Left colon (tissue), 2 donors: ENCODE measurements around the gene GTF2H2. TPM values are rescaled to one million over a fixed set of nuclear protein-coding genes. Genes with fewer than 3 reads are reported as not detected.
"Not testable (repeated sequence)": the region's sequence is repeated elsewhere in the genome, so short reads cannot be mapped to it uniquely, and the experiment has no call there.

Experiments
- ATAC-seq: fragments of 200-7000 bp; cut with Tn5 transposase; one replicate; pipeline ENCODE4 v1.9.1; 2020; ENCODE audit warnings: mild to moderate bottlenecking, moderate library complexity
- DNase-seq, 2 donors: peaks; one replicate each; pipeline ENCODE4 v3.0.0-alpha.2; 2020
- intact Hi-C, 2 donors: fragments of 100-400 bp; cut with DNase I in 1 of 2; cut with micrococcal nuclease in 1 of 2; formaldehyde crosslinking; loops; one replicate each; pipeline versions ENCODE4 v1.11.2 to v1.14.0; 2022; cut with DNase I, micrococcal nuclease
- long read RNA-seq: library from polyadenylated mRNA; unstranded; transcript quantifications from one replicate; pipeline ENCODE4 v2.0.0, GENCODE V29; 2021
- total RNA-seq, 2 donors: library from RNA; stranded (reverse); fragmentation: NEBNext Ultra II Directional; extraction: Animal tissue kit (Norgen Biotek cat#: 25700); gene quantifications; one replicate each; pipeline ENCODE4 v1.2.1, GENCODE V29; 2021
- donor health status: DM: no; HTN: no; CAD: no.
- donor health status: DM: yes; HTN: yes; CAD: no.

The GTF2H2 gene
- total RNA-seq: 10 to 100 TPM in 1 of 2 donors, 1 to 10 TPM in 1; 7.4 to 31.2 TPM
- long read RNA-seq, full-length matches to known transcripts: 6 of 22 reads
- long read RNA-seq, partial matches to known transcripts: 1 of 22 reads
- long read RNA-seq, other reads (novel, unspliced or antisense): 15 of 22 reads

- DNase-seq, intact Hi-C loops: not testable (repeated sequence)
- peak; percentile 97 for ATAC-seq
Observed at GRCh38 chr5:71067262-71067928, at the start of gene GTF2H2. GTF2H2 (minus strand) TSS chr5:71067676; CDS start chr5:71062763, 4,913 bp downstream.

GRCh38 chr5:71109730-71110275 is 42.3 kb upstream of the GTF2H2 start:
- intact Hi-C loops, ATAC-seq, DNase-seq: not testable (repeated sequence)

GRCh38 chr5:71099996-71100395 is 32.5 kb upstream of the GTF2H2 start:
- ATAC-seq, intact Hi-C loops, DNase-seq: not testable (repeated sequence)

- DNase-seq, intact Hi-C loops, ATAC-seq: not testable (repeated sequence)
Observed at GRCh38 chr5:71097930-71098203, 30.4 kb upstream of the GTF2H2 start.

- DNase-seq, intact Hi-C loops, ATAC-seq: not testable (repeated sequence)
Observed at GRCh38 chr5:71097173-71097929, 29.9 kb upstream of the GTF2H2 start.

- intact Hi-C loops, DNase-seq: not testable (repeated sequence)
- peak; percentile 56 for ATAC-seq
Observed at GRCh38 chr5:71089773-71090172, 22.3 kb upstream of the GTF2H2 start.

- ATAC-seq, DNase-seq, intact Hi-C loops: not testable (repeated sequence)
Observed at GRCh38 chr5:71088754-71089153, 21.3 kb upstream of the GTF2H2 start.

GRCh38 chr5:71086145-71086544 is 18.7 kb upstream of the GTF2H2 start:
- DNase-seq, intact Hi-C loops: not testable (repeated sequence)
- peak; percentile 83 for ATAC-seq

- DNase-seq, intact Hi-C loops: not testable (repeated sequence)
- peak; percentile 55 for ATAC-seq
Observed at GRCh38 chr5:71084280-71085063, 17.0 kb upstream of the GTF2H2 start.

- DNase-seq, intact Hi-C loops, ATAC-seq: not testable (repeated sequence)
Observed at GRCh38 chr5:71082898-71083297, 15.4 kb upstream of the GTF2H2 start.

- ATAC-seq, DNase-seq, intact Hi-C loops: not testable (repeated sequence)
Observed at GRCh38 chr5:71082340-71082739, 14.9 kb upstream of the GTF2H2 start.

- ATAC-seq: peak; percentile 79
- DNase-seq, intact Hi-C loops: not testable (repeated sequence)
Observed at GRCh38 chr5:71061322-71061721, 6.2 kb downstream of the GTF2H2 start.

GRCh38 chr5:71059426-71059825 is 8.1 kb downstream of the GTF2H2 start:
- DNase-seq, intact Hi-C loops: not testable (repeated sequence)
- peak; percentile 57 for ATAC-seq

GRCh38 chr5:71044808-71045207 is 22.7 kb downstream of the GTF2H2 start:
- ATAC-seq, DNase-seq, intact Hi-C loops: not testable (repeated sequence)

GRCh38 chr5:71044128-71044527 is 23.3 kb downstream of the GTF2H2 start:
- intact Hi-C loops, DNase-seq, ATAC-seq: not testable (repeated sequence)

- intact Hi-C loops, DNase-seq, ATAC-seq: not testable (repeated sequence)
Observed at GRCh38 chr5:71031046-71031776, 36.3 kb downstream of the GTF2H2 start.

- DNase-seq, ATAC-seq, intact Hi-C loops: not testable (repeated sequence)
Observed at GRCh38 chr5:71025289-71025953, 42.1 kb downstream of the GTF2H2 start, which contains the start of gene NAIP. NAIP (minus strand) TSS chr5:71025339; CDS start chr5:71012915, 12,424 bp downstream.
